GM23338 (cell line): ENCODE results near the gene CDKN2D.

Experiments
- CREB1 ChIP-seq: fragments of 250-450 bp; sonication (Bioruptor Pico); IDR thresholded peaks from 2 replicates; pipeline ENCODE4 v1.5.0; 2020; ENCODE audit warnings: low read depth, mild to moderate bottlenecking, moderate library complexity
- EZH2 ChIP-seq: fragments of 200-600 bp; sonication (generic); IDR thresholded peaks from one replicate; pipeline ENCODE4 v1.8.0; 2017; ENCODE audit warnings: antibody characterized with exemption, mild to moderate bottlenecking, low read depth; ENCODE audit not compliant: unreplicated experiment
- EZH2phosphoT487 ChIP-seq: fragments of 200-600 bp; sonication (generic); IDR thresholded peaks from one replicate; pipeline ENCODE4 v1.8.1; 2018; ENCODE audit warnings: antibody characterized with exemption; ENCODE audit not compliant: unreplicated experiment
- JUNB ChIP-seq: IDR thresholded peaks from one replicate; pipeline ENCODE4 v1.6.1; 2016; ENCODE audit warnings: antibody characterized with exemption; ENCODE audit not compliant: unreplicated experiment
- NANOG ChIP-seq: IDR thresholded peaks from 2 replicates; pipeline ENCODE4 v1.6.1; 2016; ENCODE audit warnings: antibody characterized with exemption, borderline replicate concordance
- POLR2AphosphoS5 ChIP-seq: IDR thresholded peaks from 2 replicates; pipeline ENCODE4 v1.6.1; 2016; ENCODE audit warnings: antibody characterized with exemption, low read depth
- STAT1 ChIP-seq: IDR thresholded peaks from one replicate; pipeline ENCODE4 v1.6.1; 2016; ENCODE audit warnings: antibody characterized with exemption; ENCODE audit not compliant: unreplicated experiment
- ZNF114 ChIP-seq: fragments of 250-450 bp; sonication (Bioruptor Pico); IDR thresholded peaks from 2 replicates; pipeline ENCODE4 v1.5.0; 2020; ENCODE audit warnings: mild to moderate bottlenecking, moderate library complexity
- TF ChIP-seq, protein P1 (sequence below), 2 experiments: fragments of 200-600 bp in 1 of 2; sonication (generic) in 1 of 2; conservative IDR thresholded peaks; 2 replicates each; pipeline versions ENCODE4 v1.5.1 to v1.6.1; 2016 to 2017; ENCODE audit warnings: antibody characterized with exemption in 2 of 2, low read depth in 2 of 2, mild to moderate bottlenecking in 2 of 2, moderate library complexity in 1 of 2
- TF ChIP-seq, protein P2 (sequence below): IDR thresholded peaks from one replicate; pipeline ENCODE4 v1.6.1; 2018; ENCODE audit warnings: antibody characterized with exemption; ENCODE audit not compliant: unreplicated experiment
- TF ChIP-seq, protein P3 (sequence below): fragments of 250-450 bp; sonication (Bioruptor Pico); IDR thresholded peaks from 2 replicates; pipeline ENCODE4 v1.5.0; 2020; ENCODE audit warnings: mild to moderate bottlenecking, moderate library complexity
- TF ChIP-seq, protein P4 (sequence below): IDR thresholded peaks from 2 replicates; pipeline ENCODE4 v1.6.1; 2016; ENCODE audit warnings: antibody characterized with exemption

DNA sequence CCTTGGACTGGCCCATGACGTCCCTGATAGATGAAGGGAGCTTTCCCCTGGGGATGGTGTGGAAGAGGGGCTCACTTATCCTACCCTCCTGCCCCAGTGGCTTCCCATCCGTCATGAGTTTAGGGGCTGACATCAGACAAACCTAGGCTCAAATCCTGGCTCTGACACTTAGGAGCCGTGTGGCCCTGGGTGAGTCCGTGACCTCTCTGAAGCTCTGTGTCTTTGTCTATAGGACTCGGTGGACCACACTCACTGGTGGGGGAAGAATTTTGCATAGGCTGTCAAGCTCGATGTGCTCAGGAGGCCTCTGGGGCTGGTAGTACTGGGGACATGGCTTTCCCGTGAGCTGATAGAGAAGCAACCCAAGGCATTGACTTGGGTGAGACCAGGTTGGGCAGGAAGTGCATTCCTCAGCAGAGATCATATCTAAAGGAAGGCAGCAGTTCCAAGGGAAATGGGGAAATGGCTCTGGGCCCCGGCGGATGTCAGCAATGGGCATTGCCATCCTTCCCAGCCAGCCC lies 35.7 kb upstream of the CDKN2D start:
- TF ChIP-seq, protein P1, sequence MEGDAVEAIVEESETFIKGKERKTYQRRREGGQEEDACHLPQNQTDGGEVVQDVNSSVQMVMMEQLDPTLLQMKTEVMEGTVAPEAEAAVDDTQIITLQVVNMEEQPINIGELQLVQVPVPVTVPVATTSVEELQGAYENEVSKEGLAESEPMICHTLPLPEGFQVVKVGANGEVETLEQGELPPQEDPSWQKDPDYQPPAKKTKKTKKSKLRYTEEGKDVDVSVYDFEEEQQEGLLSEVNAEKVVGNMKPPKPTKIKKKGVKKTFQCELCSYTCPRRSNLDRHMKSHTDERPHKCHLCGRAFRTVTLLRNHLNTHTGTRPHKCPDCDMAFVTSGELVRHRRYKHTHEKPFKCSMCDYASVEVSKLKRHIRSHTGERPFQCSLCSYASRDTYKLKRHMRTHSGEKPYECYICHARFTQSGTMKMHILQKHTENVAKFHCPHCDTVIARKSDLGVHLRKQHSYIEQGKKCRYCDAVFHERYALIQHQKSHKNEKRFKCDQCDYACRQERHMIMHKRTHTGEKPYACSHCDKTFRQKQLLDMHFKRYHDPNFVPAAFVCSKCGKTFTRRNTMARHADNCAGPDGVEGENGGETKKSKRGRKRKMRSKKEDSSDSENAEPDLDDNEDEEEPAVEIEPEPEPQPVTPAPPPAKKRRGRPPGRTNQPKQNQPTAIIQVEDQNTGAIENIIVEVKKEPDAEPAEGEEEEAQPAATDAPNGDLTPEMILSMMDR (conservative IDR thresholded peaks at IDR 0.05; ENCODE audit: low read depth in 2 of 2) = no peak
- no peak for TF ChIP-seq EZH2phosphoT487
- no peak for TF ChIP-seq EZH2
- no peak for TF ChIP-seq CREB1
- TF ChIP-seq POLR2AphosphoS5 = no peak
- TF ChIP-seq, protein P2, sequence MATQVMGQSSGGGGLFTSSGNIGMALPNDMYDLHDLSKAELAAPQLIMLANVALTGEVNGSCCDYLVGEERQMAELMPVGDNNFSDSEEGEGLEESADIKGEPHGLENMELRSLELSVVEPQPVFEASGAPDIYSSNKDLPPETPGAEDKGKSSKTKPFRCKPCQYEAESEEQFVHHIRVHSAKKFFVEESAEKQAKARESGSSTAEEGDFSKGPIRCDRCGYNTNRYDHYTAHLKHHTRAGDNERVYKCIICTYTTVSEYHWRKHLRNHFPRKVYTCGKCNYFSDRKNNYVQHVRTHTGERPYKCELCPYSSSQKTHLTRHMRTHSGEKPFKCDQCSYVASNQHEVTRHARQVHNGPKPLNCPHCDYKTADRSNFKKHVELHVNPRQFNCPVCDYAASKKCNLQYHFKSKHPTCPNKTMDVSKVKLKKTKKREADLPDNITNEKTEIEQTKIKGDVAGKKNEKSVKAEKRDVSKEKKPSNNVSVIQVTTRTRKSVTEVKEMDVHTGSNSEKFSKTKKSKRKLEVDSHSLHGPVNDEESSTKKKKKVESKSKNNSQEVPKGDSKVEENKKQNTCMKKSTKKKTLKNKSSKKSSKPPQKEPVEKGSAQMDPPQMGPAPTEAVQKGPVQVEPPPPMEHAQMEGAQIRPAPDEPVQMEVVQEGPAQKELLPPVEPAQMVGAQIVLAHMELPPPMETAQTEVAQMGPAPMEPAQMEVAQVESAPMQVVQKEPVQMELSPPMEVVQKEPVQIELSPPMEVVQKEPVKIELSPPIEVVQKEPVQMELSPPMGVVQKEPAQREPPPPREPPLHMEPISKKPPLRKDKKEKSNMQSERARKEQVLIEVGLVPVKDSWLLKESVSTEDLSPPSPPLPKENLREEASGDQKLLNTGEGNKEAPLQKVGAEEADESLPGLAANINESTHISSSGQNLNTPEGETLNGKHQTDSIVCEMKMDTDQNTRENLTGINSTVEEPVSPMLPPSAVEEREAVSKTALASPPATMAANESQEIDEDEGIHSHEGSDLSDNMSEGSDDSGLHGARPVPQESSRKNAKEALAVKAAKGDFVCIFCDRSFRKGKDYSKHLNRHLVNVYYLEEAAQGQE = no peak
- no peak for TF ChIP-seq JUNB
- no peak for TF ChIP-seq NANOG
- TF ChIP-seq, protein P3, sequence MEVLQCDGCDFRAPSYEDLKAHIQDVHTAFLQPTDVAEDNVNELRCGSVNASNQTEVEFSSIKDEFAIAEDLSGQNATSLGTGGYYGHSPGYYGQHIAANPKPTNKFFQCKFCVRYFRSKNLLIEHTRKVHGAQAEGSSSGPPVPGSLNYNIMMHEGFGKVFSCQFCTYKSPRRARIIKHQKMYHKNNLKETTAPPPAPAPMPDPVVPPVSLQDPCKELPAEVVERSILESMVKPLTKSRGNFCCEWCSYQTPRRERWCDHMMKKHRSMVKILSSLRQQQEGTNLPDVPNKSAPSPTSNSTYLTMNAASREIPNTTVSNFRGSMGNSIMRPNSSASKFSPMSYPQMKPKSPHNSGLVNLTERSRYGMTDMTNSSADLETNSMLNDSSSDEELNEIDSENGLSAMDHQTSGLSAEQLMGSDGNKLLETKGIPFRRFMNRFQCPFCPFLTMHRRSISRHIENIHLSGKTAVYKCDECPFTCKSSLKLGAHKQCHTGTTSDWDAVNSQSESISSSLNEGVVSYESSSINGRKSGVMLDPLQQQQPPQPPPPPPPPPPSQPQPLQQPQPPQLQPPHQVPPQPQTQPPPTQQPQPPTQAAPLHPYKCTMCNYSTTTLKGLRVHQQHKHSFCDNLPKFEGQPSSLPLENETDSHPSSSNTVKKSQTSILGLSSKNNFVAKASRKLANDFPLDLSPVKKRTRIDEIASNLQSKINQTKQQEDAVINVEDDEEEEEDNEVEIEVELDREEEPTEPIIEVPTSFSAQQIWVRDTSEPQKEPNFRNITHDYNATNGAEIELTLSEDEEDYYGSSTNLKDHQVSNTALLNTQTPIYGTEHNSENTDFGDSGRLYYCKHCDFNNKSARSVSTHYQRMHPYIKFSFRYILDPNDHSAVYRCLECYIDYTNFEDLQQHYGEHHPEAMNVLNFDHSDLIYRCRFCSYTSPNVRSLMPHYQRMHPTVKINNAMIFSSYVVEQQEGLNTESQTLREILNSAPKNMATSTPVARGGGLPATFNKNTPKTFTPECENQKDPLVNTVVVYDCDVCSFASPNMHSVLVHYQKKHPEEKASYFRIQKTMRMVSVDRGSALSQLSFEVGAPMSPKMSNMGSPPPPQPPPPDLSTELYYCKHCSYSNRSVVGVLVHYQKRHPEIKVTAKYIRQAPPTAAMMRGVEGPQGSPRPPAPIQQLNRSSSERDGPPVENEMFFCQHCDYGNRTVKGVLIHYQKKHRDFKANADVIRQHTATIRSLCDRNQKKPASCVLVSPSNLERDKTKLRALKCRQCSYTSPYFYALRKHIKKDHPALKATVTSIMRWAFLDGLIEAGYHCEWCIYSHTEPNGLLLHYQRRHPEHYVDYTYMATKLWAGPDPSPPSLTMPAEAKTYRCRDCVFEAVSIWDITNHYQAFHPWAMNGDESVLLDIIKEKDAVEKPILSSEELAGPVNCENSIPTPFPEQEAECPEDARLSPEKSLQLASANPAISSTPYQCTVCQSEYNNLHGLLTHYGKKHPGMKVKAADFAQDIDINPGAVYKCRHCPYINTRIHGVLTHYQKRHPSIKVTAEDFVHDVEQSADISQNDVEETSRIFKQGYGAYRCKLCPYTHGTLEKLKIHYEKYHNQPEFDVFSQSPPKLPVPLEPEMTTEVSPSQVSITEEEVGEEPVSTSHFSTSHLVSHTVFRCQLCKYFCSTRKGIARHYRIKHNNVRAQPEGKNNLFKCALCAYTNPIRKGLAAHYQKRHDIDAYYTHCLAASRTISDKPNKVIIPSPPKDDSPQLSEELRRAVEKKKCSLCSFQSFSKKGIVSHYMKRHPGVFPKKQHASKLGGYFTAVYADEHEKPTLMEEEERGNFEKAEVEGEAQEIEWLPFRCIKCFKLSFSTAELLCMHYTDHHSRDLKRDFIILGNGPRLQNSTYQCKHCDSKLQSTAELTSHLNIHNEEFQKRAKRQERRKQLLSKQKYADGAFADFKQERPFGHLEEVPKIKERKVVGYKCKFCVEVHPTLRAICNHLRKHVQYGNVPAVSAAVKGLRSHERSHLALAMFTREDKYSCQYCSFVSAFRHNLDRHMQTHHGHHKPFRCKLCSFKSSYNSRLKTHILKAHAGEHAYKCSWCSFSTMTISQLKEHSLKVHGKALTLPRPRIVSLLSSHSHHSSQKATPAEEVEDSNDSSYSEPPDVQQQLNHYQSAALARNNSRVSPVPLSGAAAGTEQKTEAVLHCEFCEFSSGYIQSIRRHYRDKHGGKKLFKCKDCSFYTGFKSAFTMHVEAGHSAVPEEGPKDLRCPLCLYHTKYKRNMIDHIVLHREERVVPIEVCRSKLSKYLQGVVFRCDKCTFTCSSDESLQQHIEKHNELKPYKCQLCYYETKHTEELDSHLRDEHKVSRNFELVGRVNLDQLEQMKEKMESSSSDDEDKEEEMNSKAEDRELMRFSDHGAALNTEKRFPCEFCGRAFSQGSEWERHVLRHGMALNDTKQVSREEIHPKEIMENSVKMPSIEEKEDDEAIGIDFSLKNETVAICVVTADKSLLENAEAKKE = no peak
- no peak for TF ChIP-seq ZNF114 (CRISPR knock-in tag)
- TF ChIP-seq, protein P4, sequence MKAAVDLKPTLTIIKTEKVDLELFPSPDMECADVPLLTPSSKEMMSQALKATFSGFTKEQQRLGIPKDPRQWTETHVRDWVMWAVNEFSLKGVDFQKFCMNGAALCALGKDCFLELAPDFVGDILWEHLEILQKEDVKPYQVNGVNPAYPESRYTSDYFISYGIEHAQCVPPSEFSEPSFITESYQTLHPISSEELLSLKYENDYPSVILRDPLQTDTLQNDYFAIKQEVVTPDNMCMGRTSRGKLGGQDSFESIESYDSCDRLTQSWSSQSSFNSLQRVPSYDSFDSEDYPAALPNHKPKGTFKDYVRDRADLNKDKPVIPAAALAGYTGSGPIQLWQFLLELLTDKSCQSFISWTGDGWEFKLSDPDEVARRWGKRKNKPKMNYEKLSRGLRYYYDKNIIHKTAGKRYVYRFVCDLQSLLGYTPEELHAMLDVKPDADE = no peak
- no peak for TF ChIP-seq STAT1
